ENCODE measurements around the gene PPP1R15B.
A peak's percentile ranks its signal among the peaks of the same experiment; 100 is the strongest.

DNA sequence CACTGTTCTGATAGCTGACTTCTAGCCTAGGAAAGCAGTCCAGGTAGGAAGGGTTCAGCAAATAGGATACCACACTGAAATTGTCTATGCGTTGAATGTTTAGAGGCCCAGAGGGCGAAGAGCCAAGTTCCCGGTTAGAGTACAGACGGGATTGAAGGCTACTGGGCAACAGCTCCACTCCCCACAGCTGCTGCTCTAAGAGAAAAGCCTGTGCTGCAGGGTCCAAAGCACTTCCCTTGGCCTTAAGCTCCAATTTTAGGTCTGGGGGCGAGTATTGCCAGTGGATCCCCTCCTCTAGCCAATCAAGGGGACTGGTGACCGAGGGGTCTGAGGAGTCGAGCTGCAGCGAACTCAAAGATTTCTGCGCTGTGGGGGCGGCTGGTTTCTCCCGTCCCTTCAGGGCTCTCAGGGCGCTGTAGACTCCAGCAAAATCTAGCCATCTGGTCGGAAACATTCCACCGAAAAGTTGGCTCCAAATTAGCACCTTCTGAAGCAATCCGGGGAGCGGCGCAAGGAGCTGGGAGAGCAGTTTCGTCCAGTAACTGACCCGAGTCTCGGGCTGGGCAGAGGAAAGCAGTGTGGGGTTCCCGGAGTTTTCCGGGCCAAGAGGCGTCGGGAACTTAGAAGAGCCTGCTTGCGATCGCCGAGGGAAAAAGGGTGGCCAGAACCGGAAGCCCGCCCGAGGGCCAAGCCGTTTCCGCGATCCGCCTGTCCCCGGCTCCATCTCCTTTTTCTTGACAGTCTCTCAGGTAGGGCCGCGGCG, 748 bp downstream of the PPP1R15B start:
- TF ChIP-seq, protein P1, sequence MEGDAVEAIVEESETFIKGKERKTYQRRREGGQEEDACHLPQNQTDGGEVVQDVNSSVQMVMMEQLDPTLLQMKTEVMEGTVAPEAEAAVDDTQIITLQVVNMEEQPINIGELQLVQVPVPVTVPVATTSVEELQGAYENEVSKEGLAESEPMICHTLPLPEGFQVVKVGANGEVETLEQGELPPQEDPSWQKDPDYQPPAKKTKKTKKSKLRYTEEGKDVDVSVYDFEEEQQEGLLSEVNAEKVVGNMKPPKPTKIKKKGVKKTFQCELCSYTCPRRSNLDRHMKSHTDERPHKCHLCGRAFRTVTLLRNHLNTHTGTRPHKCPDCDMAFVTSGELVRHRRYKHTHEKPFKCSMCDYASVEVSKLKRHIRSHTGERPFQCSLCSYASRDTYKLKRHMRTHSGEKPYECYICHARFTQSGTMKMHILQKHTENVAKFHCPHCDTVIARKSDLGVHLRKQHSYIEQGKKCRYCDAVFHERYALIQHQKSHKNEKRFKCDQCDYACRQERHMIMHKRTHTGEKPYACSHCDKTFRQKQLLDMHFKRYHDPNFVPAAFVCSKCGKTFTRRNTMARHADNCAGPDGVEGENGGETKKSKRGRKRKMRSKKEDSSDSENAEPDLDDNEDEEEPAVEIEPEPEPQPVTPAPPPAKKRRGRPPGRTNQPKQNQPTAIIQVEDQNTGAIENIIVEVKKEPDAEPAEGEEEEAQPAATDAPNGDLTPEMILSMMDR (IDR thresholded peaks at IDR 0.05): peak in 1 of 6 experiments; percentile 2
- TF ChIP-seq POLR2A (IDR thresholded peaks at IDR 0.05): no peak
